ENCODE data around the gene POLRMT.

The POLRMT gene

GRCh38 chr19:644363-644762, 11.0 kb upstream of the POLRMT start:
- no peak overlapping the region for H3K4me3 ChIP-seq (ENCODE audit: low read length)
- DNase-seq (ENCODE audit: low read depth): no peak
- no peak for TF ChIP-seq CTCF (conservative IDR thresholded peaks at IDR 0.05; ENCODE audit: low read length)

GRCh38 chr19:643736-644135, 10.4 kb upstream of the POLRMT start:
- no peak for TF ChIP-seq CTCF (conservative IDR thresholded peaks at IDR 0.05; ENCODE audit: low read length)
- no peak overlapping the region for H3K4me3 ChIP-seq (ENCODE audit: low read length)
- DNase-seq (ENCODE audit: low read depth): no peak

GRCh38 chr19:642767-643727, 9.7 kb upstream of the POLRMT start:
- H3K4me3 ChIP-seq (ENCODE audit: low read length): no peak overlapping the region
- no peak for TF ChIP-seq CTCF (conservative IDR thresholded peaks at IDR 0.05; ENCODE audit: low read length)
- no peak for DNase-seq (ENCODE audit: low read depth)

GRCh38 chr19:641702-642101, 8.4 kb upstream of the POLRMT start:
- no peak for TF ChIP-seq CTCF (conservative IDR thresholded peaks at IDR 0.05; ENCODE audit: low read length)
- DNase-seq (ENCODE audit: low read depth): no peak
- H3K4me3 ChIP-seq (ENCODE audit: low read length): no peak overlapping the region

GRCh38 chr19:640606-641189, 7.4 kb upstream of the POLRMT start:
- no peak overlapping the region for H3K4me3 ChIP-seq (ENCODE audit: low read length)
- DNase-seq (ENCODE audit: low read depth): no peak
- TF ChIP-seq CTCF (conservative IDR thresholded peaks at IDR 0.05; ENCODE audit: low read length): no peak

GRCh38 chr19:640161-640558, 6.8 kb upstream of the POLRMT start:
- DNase-seq (ENCODE audit: low read depth): no peak
- H3K4me3 ChIP-seq (ENCODE audit: low read length): no peak overlapping the region; the same call in 1 of the 2 replicates
- TF ChIP-seq CTCF (conservative IDR thresholded peaks at IDR 0.05; ENCODE audit: low read length): no peak

All from AG10803 (cell line).